GM12801 (cell line): ENCODE measurements around the gene SFT2D2.

Experiments used
- CTCF ChIP-seq: IDR thresholded peaks from one replicate; pipeline ENCODE4 v1.5.1; 2011; ENCODE audit warnings: control low read depth; ENCODE audit not compliant: insufficient read length; ENCODE audit errors: extremely low read depth

Gene SFT2D2

GRCh38 chr1:168225476-168226190 is at the start of gene SFT2D2:
SFT2D2 (plus strand) TSS chr1:168226004; CDS start chr1:168226080, 76 bp downstream.
- no peak for TF ChIP-seq CTCF

GRCh38 chr1:168178227-168178637 is 47.6 kb upstream of the SFT2D2 start:
- no peak for TF ChIP-seq CTCF

- TF ChIP-seq CTCF: no peak
Measured at GRCh38 chr1:168178638-168179437, 47.0 kb upstream of the SFT2D2 start, which contains the start of gene TIPRL. TIPRL (plus strand) TSS chr1:168178962; CDS start chr1:168179078, 116 bp downstream.

- TF ChIP-seq CTCF: no peak
Measured at GRCh38 chr1:168179438-168180147, 46.2 kb upstream of the SFT2D2 start.

- TF ChIP-seq CTCF: no peak
Measured at GRCh38 chr1:168180148-168180524, 45.7 kb upstream of the SFT2D2 start.

GRCh38 chr1:168187177-168187576 is 38.6 kb upstream of the SFT2D2 start:
- TF ChIP-seq CTCF: no peak

GRCh38 chr1:168190403-168190802 is 35.4 kb upstream of the SFT2D2 start:
- TF ChIP-seq CTCF: no peak
